NOMO-1 treated with dmso at 0.1 percent for 144 hours (cell line): ENCODE results near the gene NDUFA8.
A peak's percentile ranks its signal among the peaks of the same experiment; 100 is the strongest.

Experiments used
- DNase-seq: peaks from one replicate; lab custom pipeline; 2025; ENCODE audit not compliant: unreplicated experiment; lab: John Stamatoyannopoulos, UW

NDUFA8 gene

GRCh38 chr9:122159026-122159924, at the start of gene NDUFA8, which contains the start of gene MORN5:
TSS of gene NDUFA8 (minus strand) at chr9:122159779. CDS start at chr9:122159677, 102 bp downstream.
TSS of gene MORN5 (plus strand) at chr9:122159908. CDS start at chr9:122159973, 65 bp downstream.
- DNase-seq, result peak; percentile 93

DNA sequence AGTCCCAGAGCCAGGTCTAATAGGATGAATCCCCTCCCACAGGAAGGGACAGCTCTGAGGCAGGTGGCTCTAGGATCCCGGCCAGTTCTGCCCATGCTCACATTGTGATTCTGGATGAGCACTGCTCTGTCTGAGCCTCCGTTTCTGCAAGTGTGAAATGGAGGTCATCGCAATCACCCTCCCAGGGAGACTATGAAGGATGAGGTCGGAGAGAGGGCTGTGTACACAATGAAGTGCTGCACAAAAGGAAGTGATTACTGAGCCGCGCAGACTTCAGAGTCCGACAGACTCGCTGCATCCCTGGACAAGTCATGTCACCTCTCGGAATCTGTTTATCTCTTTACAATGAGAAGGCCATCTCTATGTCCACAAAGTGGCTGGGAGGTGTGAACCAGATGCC, 47.5 kb upstream of the NDUFA8 start:
- no peak for DNase-seq

DNA sequence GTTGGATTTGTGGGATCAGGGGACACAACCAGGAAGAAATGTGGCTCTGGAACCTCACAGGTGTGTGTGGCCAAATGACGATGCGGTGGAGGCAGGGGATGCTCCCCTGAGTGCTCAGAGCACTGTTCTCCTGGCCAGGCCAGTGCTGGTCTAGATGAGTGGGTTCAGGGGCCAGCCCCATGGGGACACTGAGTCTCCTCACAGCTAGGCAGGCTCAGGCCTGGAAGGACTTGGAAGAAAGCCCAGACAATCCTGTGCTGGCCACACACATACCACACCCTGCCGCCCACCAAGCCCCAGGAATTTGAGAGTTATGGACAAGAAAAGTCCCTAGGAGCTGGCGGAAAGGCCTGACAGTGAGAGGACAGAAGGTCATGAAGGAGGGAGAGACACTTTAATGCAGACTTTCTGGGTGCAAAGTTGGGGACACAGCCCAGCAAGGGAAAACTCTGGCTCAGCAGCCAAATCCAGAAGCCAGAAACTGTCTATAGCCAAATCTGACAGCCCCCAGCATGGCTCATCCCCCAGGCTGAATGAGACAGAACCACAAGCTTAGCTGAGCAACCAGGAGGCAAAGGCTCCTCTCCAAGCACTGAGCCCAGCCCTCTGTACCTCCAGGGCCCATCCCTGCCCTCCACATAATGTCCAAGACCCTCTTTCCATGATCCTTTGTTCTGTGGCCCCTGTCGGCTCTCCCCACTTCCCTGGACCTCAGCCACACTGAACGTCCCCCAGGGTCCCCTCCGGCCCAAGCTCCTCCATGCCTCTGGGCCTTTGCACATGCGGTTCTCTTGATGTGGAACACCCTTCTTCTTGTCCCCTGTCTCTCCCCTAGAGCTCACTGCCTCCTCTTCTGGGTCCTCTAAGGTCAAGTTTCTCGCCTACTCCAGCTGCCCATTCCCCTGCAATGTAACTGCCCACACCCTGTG, 46.8 kb upstream of the NDUFA8 start:
- DNase-seq, result no peak

- no peak for DNase-seq
Observed at GRCh38 chr9:122205176-122205575, 45.6 kb upstream of the NDUFA8 start.

DNA sequence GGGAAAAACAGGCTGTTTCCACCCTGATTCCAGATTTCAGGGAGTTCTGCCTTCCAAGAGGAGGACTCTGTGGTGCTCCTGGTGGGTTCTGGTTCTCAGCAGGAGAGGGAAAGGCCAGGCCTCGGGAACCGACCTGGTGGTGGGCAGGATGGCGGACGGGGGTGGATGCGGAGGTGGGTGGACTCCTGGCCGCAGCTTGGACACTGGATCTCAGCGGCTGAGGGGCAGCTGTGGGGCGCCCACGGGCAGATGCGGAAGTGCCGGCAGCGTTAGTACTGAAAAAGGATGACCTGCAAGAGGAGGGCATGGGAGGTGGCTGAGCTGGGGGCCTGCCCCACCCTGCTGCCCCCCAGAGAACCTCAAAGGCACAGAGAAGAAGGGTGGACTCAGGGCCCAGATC, 44.9 kb upstream of the NDUFA8 start:
- no peak for DNase-seq

DNA sequence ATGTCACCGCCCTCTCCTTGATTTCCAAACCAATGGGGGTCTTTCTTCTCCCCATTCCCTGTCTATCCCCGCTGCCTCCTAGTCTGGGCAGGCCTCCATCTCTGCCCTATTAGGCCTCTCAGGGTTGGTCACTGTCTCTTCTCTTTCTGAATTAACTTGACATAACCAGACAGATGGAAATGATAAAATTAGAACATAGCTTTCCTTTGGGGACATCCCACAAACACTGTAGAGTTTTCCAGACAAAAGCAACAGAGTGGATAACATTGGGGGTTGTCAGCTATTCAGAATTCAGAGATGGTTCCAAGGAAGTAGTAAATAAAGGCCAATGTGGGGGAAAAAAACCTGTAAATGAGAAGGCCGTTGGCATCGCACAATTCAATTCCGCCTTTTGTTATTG, 44.5 kb upstream of the NDUFA8 start:
- DNase-seq, result no peak

DNA sequence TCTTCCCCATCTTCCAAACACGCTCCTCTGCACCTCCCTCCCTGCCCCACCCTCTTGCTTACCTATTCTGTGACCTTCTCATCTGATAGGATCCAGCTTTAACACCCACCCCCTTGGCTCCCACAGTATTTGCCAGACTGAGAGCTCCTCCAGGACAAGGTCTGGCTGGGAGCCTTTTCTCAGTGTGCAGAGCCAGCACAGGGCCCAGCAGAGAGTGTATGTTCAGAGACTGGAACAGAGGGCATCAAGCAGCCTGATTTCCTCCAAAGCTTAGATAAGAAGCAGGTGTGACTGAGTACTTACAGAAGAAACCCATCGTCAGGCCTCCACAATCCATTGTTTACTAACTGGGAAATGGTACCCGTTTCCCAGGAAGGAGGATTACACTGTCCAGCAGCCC, 42.5 kb upstream of the NDUFA8 start:
- DNase-seq, result no peak

GRCh38 chr9:122201641-122202040, 42.1 kb upstream of the NDUFA8 start:
- no peak for DNase-seq

DNA sequence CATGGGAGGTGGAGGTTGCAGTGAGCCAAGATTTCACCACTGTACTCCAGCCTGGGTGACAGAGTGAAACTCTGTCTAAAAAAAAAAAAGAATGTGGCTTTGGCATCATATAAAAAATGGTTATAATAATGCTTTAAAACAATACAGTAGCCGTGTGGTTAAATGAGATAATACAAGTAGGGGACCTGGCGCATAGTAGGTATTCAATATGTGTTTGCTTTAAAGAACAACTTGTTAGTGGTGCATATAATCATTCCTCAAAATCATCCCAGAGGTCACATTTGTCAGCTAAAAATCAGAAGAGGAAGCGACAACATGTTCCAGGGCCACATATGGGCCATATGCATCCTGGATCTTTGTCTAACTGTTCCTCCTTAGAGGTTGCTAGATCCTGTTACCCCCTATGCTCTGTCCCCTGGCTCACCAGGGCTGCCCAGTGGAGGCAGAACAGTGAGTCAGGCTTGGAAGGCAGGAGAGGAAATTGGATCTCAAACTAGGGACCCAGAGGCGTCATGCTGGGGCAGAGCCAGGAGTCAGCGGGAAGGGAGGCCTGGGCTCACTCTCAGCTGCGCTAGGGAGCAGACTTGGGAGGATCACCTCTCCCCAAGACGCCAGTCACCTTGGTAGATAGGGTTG, 41.5 kb upstream of the NDUFA8 start:
- DNase-seq, result no peak

DNA sequence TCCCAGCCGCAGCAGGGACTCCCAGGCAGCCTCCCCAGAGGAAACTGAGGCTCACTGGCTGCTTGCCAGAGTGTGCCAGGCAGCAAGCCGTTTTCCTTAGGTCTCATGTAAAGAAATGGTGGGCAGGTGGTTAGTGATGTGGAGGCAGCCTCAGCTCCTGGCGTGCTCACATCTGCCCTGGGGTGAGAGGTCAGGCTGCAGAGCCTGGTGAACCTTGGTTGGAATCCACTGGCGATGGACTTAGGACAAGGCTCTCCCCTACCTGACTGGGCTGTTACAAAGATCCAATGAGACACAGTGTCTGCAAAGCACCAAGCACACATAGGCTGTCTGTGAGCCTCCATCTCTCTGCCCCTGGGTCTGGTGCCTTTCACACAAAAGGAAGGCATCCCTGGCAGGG, 38.3 kb upstream of the NDUFA8 start:
- DNase-seq, result no peak

DNA sequence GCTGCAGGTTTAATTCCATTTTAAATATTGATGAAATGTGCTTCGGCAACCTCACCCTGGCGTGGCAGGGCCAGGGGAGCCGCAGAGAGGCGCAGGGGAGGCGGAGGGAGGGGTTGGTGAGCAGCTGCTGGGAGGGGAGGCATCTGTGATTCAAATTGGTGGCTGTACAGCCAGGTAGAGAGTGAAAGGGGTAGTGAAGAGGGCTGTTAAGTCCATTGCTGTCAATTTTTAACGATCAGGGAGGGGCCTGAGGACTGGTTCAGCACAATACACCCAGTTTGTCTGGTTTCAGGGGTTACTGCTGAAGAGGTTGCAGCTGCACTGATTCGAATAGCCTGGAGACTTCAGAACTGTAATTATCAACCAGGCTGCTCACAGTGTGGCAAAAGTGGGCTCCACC, 37.8 kb upstream of the NDUFA8 start:
- DNase-seq, result no peak

- DNase-seq, result no peak
Observed at GRCh38 chr9:122195875-122196274, 36.3 kb upstream of the NDUFA8 start.

- no peak for DNase-seq
Observed at GRCh38 chr9:122193651-122194050, 34.1 kb upstream of the NDUFA8 start.

GRCh38 chr9:122192914-122193525, 33.4 kb upstream of the NDUFA8 start:
- DNase-seq, result no peak

DNA sequence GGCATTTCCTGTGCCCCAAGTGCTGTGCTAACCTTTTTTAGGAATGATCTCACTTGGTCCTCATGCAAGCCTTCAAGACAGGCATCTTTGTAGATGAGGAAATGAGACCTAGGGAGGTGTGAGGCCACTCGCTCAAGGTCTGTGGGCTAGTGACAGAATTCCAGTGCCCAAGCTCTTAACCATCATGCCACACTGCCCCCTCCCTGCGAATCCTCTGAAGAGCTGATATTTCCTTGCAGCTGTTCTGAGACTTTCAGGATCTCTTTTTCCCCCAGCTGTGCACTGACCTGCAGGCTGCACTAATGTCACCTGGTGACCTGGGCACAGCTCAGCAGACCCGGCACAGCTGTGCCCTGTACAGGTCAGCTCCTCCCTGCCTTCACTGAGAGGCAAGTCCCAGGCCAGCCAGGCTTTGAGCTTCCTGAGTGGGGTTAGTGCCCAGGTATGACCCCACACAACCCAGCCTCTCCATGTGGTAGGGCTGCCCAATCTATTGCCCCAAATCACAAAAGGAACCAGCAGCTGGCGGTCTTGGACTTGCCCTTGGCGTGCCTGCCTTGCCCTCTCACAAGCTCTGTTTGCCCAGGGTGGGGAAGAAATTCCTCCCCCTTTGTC, 32.8 kb upstream of the NDUFA8 start:
- no peak for DNase-seq

DNA sequence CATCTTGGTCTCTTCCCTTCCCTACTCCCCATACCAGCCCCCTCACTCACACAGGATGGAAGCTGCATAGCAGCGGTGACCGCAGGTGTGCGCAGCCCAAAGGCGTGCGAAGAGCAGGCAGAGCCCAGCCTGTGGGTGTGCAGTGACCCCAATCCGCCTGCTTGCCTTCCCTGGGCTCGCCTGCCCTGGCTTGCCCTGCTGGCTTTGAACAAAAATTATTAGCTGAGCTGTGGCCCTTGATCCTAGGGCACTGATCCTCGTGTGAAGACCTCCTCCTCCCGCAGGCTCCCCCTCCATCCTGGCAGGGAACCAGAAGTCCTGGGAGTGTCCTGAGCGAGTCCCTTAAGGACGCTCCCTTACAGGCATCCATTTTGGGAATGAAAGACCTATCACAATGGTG, 32.0 kb upstream of the NDUFA8 start:
- no peak for DNase-seq

DNA sequence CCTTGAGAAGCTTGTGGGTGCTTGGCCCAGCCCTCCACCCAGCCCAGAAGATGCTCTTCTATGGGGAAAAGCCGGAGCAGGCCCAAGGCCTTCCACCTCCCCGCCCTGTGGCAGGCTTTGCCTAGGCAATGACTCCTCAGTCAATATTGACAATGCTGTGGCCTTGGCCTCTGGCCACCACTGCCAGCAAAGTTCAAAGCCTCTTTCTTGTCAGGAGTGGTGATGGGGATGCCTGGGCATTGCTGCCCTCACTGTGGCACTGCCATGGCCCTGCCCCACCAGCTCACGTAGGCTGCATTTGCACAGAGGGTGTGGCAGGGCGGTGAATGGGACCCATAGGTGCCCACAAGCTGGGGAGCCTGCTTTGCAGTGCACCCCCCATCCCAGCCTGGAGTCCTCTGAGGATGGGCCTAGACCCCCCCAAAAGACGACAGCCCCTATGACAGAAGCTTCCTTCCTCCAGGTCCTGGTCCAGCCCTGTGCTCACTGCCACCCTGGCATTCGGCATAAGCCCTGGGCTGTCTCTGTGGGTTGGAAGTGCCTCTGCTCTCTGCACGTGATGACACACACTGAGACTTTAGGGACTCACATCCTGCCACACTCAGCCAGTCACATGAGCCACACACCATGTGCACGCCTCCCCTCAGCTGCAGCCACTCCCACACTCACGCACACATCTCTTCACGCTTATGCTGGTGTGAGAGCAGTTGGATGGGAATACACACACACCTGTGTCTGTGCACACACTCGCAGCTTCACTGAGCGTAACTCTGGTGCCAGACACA, 31.2 kb upstream of the NDUFA8 start:
- no peak for DNase-seq

- DNase-seq, result no peak
Observed at GRCh38 chr9:122188369-122188768, 28.8 kb upstream of the NDUFA8 start.

DNA sequence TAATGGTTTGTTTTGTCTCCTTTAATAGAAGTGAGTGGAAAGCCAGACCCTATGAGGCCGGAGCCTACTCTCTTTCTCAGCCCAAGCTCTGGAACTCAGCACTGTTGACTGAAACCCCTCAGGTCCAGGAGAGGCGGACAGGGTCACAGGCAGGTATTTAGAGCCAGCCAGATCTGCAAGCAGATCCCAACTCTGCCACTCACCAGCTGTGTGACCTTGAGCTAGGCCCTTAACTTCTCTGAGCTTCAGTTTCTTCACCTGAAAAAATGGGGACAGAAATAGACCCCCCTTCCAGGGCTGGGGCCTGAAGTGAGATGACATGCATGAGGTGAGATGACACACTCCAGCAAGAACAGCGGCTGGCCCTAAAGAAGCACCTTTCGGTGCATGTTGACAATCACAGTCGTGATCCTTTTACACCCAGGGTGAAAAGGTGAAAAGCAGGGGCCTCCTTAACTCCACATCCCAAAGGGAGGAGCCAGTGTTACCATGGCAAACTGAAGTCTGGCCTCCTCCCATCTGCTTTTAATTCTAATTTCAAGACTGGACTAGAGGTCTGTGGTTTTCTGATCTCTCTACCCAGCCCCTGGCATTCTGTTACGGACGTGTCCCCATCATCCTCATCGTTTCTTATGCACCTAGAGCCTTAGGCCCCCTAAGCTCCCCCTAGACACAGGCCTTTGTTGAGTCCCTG, 27.3 kb upstream of the NDUFA8 start:
- no peak for DNase-seq
